HepG2 (cell line): Measurements from ENCODE around the gene C14orf119. TPM values are rescaled to one million over a fixed set of nuclear protein-coding genes. Genes with fewer than 3 reads are reported as not detected.
A peak's percentile ranks its signal among the peaks of the same experiment; 100 is the strongest.

ENCODE experiments used
- BATF2 ChIP-seq: sonication (generic); formaldehyde crosslinking; IDR thresholded peaks from 2 replicates; pipeline ENCODE4 v1.8.0; 2022; ENCODE audit warnings: mild to moderate bottlenecking, missing genetic modification reagents, moderate library complexity
- DNMT1 ChIP-seq: sonication (generic); formaldehyde crosslinking; IDR thresholded peaks from 2 replicates; pipeline ENCODE4 v1.5.1; 2020; ENCODE audit warnings: mild to moderate bottlenecking, missing genetic modification reagents
- GATAD2A ChIP-seq: IDR thresholded peaks from 2 replicates; pipeline ENCODE4 v1.6.1; 2016
- GLI4 ChIP-seq: sonication (generic); formaldehyde crosslinking; IDR thresholded peaks from 2 replicates; pipeline ENCODE4 v1.5.1; 2020; ENCODE audit warnings: missing genetic modification reagents, mild to moderate bottlenecking, moderate library complexity, borderline replicate concordance
- HOXD1 ChIP-seq: sonication (generic); formaldehyde crosslinking; IDR thresholded peaks from 2 replicates; pipeline ENCODE4 v1.5.0; 2020; ENCODE audit warnings: missing genetic modification reagents
- ISL2 ChIP-seq: sonication (generic); formaldehyde crosslinking; IDR thresholded peaks from 2 replicates; pipeline ENCODE4 v1.5.0; 2020; ENCODE audit warnings: missing genetic modification reagents
- KMT2A ChIP-seq: sonication (generic); formaldehyde crosslinking; IDR thresholded peaks from 2 replicates; pipeline ENCODE4 v1.4.0; 2020; ENCODE audit warnings: missing genetic modification reagents
- MIER2 ChIP-seq: IDR thresholded peaks from 2 replicates; pipeline ENCODE4 v1.6.1; 2016; ENCODE audit warnings: missing biosample characterization, missing genetic modification reagents
- NFATC3 ChIP-seq: sonication (generic); formaldehyde crosslinking; IDR thresholded peaks from 2 replicates; pipeline ENCODE4 v1.5.1; 2020; ENCODE audit warnings: mild to moderate bottlenecking, missing genetic modification reagents
- NFKBIZ ChIP-seq: IDR thresholded peaks from 2 replicates; pipeline ENCODE4 v1.6.1; 2018; ENCODE audit warnings: missing genetic modification reagents, missing compliant biosample characterization
- POGK ChIP-seq: sonication (generic); formaldehyde crosslinking; conservative IDR thresholded peaks from 2 replicates; pipeline ENCODE4 v1.8.0; 2022; ENCODE audit warnings: mild to moderate bottlenecking, moderate library complexity, missing genetic modification reagents
- PPARG ChIP-seq: conservative IDR thresholded peaks from 2 replicates; pipeline ENCODE4 v1.6.1; 2016; ENCODE audit warnings: missing biosample characterization, missing genetic modification reagents
- PTBP1 ChIP-seq: fragments of 200-400 bp; formaldehyde crosslinking; IDR thresholded peaks from 2 replicates; pipeline ENCODE4 v1.6.1; 2018; ENCODE audit warnings: low read length, low read depth; ENCODE audit not compliant: poor library complexity, severe bottlenecking
- SOX13 ChIP-seq, 3 experiments: fragments of 450-650 bp in 1 of 3; sonication (generic) in 1 of 3; formaldehyde crosslinking in 1 of 3; IDR thresholded peaks in 2 of 3; conservative IDR thresholded peaks in 1 of 3; 2 replicates each; pipeline versions ENCODE4 v1.5.0 to v1.6.1; 2016 to 2020; ENCODE audit warnings: antibody characterized with exemption in 1 of 3, mild to moderate bottlenecking in 1 of 3, missing compliant biosample characterization in 1 of 3, missing genetic modification reagents in 1 of 3, moderate library complexity in 1 of 3
- TFE3 ChIP-seq: IDR thresholded peaks from 2 replicates; pipeline ENCODE4 v1.6.1; 2016
- ZNF124 ChIP-seq: sonication (generic); formaldehyde crosslinking; IDR thresholded peaks from 2 replicates; pipeline ENCODE4 v1.4.0; 2020; ENCODE audit warnings: missing genetic modification reagents
- ZNF563 ChIP-seq: sonication (generic); formaldehyde crosslinking; IDR thresholded peaks from 2 replicates; pipeline ENCODE4 v1.8.0; 2022; ENCODE audit warnings: mild to moderate bottlenecking, moderate library complexity, missing genetic modification reagents
- ZNF576 ChIP-seq: sonication (generic); formaldehyde crosslinking; IDR thresholded peaks from 2 replicates; pipeline ENCODE4 v1.4.0; 2020; ENCODE audit warnings: mild to moderate bottlenecking, missing genetic modification reagents
- ZSCAN31 ChIP-seq: sonication (generic); formaldehyde crosslinking; IDR thresholded peaks from 2 replicates; pipeline ENCODE4 v1.5.0; 2020; ENCODE audit warnings: low read depth, mild to moderate bottlenecking, missing genetic modification reagents
- polyA plus RNA-seq, 8 experiments: library from polyadenylated mRNA; depleted of rRNA in 3 of 8; stranded (reverse) in 7 of 8; unstranded in 1 of 8; fragments of >200 nt; fragmentation: Illumina TruSeq in 4 of 8; extraction: Trizol in 4 of 8; gene quantifications; 2 replicates each; pipeline versions ENCODE4 v1.2.1 to v1.2.3, GENCODE V29; 2011 to 2016; ENCODE audit warnings: low read depth in 4 of 8, missing spikeins in 1 of 8, mixed read lengths in 1 of 8; ENCODE audit not compliant: insufficient read depth in 1 of 8
- total RNA-seq, 5 experiments: library from RNA; depleted of rRNA; stranded (reverse); fragments of >200 nt; fragmentation: Illumina TruSeq; extraction: Trizol; gene quantifications; 2 replicates each; pipeline ENCODE4 v1.2.3, GENCODE V29; 2016; ENCODE audit warnings: low read depth in 1 of 5
- TF ChIP-seq, protein P1 (sequence below): sonication (generic); formaldehyde crosslinking; IDR thresholded peaks from 2 replicates; pipeline ENCODE4 v1.8.1; 2023; ENCODE audit warnings: mild to moderate bottlenecking, missing genetic modification reagents, borderline replicate concordance
- TF ChIP-seq, protein P2 (sequence below): sonication (generic); formaldehyde crosslinking; IDR thresholded peaks from 2 replicates; pipeline ENCODE4 v1.5.0; 2020; ENCODE audit warnings: mild to moderate bottlenecking, missing genetic modification reagents

C14orf119 gene
- total and polyA plus RNA-seq, 2 of the 13 experiments (the other 11 are each of a cell fraction or from before 2014, with no cell fraction given) = 117 to 206 TPM

DNA sequence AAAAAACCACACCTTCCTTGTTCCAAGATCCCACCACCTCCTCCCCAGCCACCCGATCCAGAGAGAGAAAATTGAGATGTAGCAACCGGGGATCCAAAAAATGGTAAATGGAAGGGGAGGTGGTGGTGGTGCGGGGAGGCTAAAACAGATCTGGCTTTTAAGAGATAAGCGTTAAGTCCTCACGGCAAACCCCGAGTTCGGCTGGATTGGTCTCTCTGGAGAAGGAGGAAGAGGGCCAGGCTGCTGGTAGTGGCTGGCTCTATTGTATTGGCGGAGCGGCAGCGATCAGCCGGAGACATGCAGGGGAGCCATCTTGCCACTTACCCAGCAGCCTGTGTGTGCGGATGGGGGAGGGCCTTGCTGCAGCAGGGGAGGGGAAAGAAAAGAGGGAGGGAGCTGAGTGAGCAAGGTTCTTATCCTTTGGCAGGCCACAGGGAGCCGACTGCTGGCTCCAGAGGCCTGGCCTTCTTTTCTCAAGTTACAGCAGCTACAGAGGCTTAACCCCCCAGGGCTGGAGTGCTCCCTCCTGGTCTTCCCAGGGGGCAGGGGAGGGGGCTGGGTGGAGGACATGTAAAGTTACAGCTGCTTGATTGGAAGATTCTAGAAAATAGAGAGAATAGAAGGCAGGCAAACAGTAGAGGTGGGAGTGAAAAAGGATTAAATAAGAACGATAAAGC, 23.9 kb upstream of the C14orf119 start (continued):
- TF ChIP-seq POGK (CRISPR knock-in tag) (peak; percentile 90; the same call in 1 of the 2 replicates), SOX13 (IDR thresholded peaks at IDR 0.05) (no peak), SOX13 (CRISPR knock-in tag; conservative IDR thresholded peaks at IDR 0.05 in 1 of 2, IDR thresholded peaks at IDR 0.05 in 1 of 2) (peak in 1 of 2 experiments; percentile 34; a peak in 2 of 4 replicates), ZNF576 (CRISPR knock-in tag) (0 out of 2 replicates have a peak, but pooled peaks have one; percentile 30), DNMT1 (0 out of 2 replicates have a peak, but pooled peaks have one; percentile 16), ZNF563 (CRISPR knock-in tag) (peak; percentile 82), PPARG (CRISPR knock-in tag) (0 out of 2 replicates have a peak, but pooled peaks have one; percentile 29), GLI4 (CRISPR knock-in tag) (peak; percentile 66; the same call in 1 of the 2 replicates), MIER2 (CRISPR knock-in tag) (peak; percentile 56; the same call in 1 of the 2 replicates), ISL2 (CRISPR knock-in tag) (no peak), KMT2A (CRISPR knock-in tag) (peak; percentile 95), ZSCAN31 (CRISPR knock-in tag) (peak; percentile 79; the same call in 1 of the 2 replicates), ZNF124 (CRISPR knock-in tag) (peak; percentile 87; the same call in 1 of the 2 replicates), NFATC3 (CRISPR knock-in tag) (0 out of 2 replicates have a peak, but pooled peaks have one; percentile 57), NFKBIZ (0 out of 2 replicates have a peak, but pooled peaks have one; percentile 70), HOXD1 (CRISPR knock-in tag) (no peak; the same call in 1 of the 2 replicates), BATF2 (CRISPR knock-in tag) (no peak), GATAD2A (peak; percentile 43; the same call in 1 of the 2 replicates), PTBP1 (peak; percentile 95), TFE3 (CRISPR knock-in tag) (peak; percentile 45; the same call in 1 of the 2 replicates)
- TF ChIP-seq, protein P1, sequence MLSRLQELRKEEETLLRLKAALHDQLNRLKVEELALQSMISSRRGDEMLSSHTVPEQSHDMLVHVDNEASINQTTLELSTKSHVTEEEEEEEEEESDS (CRISPR knock-in tag) = 0 out of 2 replicates have a peak, but pooled peaks have one; percentile 85
- TF ChIP-seq, protein P2, sequence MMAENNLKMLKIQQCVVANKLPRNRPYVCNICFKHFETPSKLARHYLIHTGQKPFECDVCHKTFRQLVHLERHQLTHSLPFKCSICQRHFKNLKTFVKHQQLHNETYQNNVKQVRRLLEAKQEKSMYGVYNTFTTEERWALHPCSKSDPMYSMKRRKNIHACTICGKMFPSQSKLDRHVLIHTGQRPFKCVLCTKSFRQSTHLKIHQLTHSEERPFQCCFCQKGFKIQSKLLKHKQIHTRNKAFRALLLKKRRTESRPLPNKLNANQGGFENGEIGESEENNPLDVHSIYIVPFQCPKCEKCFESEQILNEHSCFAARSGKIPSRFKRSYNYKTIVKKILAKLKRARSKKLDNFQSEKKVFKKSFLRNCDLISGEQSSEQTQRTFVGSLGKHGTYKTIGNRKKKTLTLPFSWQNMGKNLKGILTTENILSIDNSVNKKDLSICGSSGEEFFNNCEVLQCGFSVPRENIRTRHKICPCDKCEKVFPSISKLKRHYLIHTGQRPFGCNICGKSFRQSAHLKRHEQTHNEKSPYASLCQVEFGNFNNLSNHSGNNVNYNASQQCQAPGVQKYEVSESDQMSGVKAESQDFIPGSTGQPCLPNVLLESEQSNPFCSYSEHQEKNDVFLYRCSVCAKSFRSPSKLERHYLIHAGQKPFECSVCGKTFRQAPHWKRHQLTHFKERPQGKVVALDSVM = peak; percentile 74
